Neuronal stem cell (in vitro differentiated cells): ENCODE results near the gene HOXC11.

Experiments used
- DNase-seq: peaks from one replicate; pipeline ENCODE4 v3.0.0-alpha.2; 2013; ENCODE audit warnings: low spot score
- H2AFZ ChIP-seq: one replicate; pipeline ENCODE4 v1.6.1; 2013; ENCODE audit warnings: mild to moderate bottlenecking, low read length, inconsistent platforms
- H2AK5ac ChIP-seq: 2 replicates; pipeline ENCODE4 v1.6.1; 2013; ENCODE audit warnings: low read depth, mild to moderate bottlenecking, inconsistent platforms, low read length, moderate library complexity, mixed read lengths
- H2BK120ac ChIP-seq: 2 replicates; pipeline ENCODE4 v1.6.1; 2013; ENCODE audit warnings: low read depth, mild to moderate bottlenecking, inconsistent platforms, low read length, moderate library complexity, mixed read lengths
- H2BK12ac ChIP-seq: one replicate; pipeline ENCODE4 v1.6.1; 2013; ENCODE audit warnings: low read length, inconsistent platforms
- H2BK15ac ChIP-seq: 2 replicates; pipeline ENCODE4 v1.6.1; 2013; ENCODE audit warnings: mild to moderate bottlenecking, low read length, inconsistent platforms, mixed read lengths
- H2BK5ac ChIP-seq: one replicate; pipeline ENCODE4 v1.6.1; 2013; ENCODE audit warnings: inconsistent platforms, mild to moderate bottlenecking, low read length, moderate library complexity
- H3K14ac ChIP-seq: one replicate; pipeline ENCODE4 v1.6.1; 2013; ENCODE audit warnings: low read length, inconsistent platforms
- H3K18ac ChIP-seq: 2 replicates; pipeline ENCODE4 v1.6.1; 2013; ENCODE audit warnings: low read length, inconsistent platforms
- H3K23ac ChIP-seq: 2 replicates; pipeline ENCODE4 v1.6.1; 2013; ENCODE audit warnings: low read depth, mild to moderate bottlenecking, mixed read lengths, low read length, inconsistent platforms; ENCODE audit not compliant: poor library complexity
- H3K27ac ChIP-seq: replicated peaks from 3 replicates; pipeline ENCODE4 v1.5.1; 2013; ENCODE audit warnings: low read length, inconsistent platforms
- H3K27me3 ChIP-seq, 3 experiments: 2 replicates each; pipeline ENCODE4 v1.6.1; 2013; ENCODE audit warnings: low read length in 3 of 3, mild to moderate bottlenecking in 2 of 3, inconsistent platforms in 1 of 3, low read depth in 1 of 3, mixed read lengths in 1 of 3, moderate library complexity in 1 of 3; ENCODE audit not compliant: control insufficient read depth in 3 of 3, insufficient read depth in 3 of 3
- H3K36me3 ChIP-seq, 2 donors: replicated peaks in 1 of 2; 2 replicates each; pipeline ENCODE4 v1.6.1; 2013; ENCODE audit warnings: low read length in 2 of 2; ENCODE audit not compliant: control insufficient read depth in 2 of 2, insufficient read depth in 2 of 2
- H3K4ac ChIP-seq: 2 replicates; pipeline ENCODE4 v1.6.1; 2013; ENCODE audit warnings: inconsistent platforms, mild to moderate bottlenecking, low read length, moderate library complexity
- H3K4me1 ChIP-seq, 2 donors: 1 replicate in 1 of 2; 2 replicates in 1 of 2; pipeline ENCODE4 v1.6.1; 2013; ENCODE audit warnings: low read length in 2 of 2, low read depth in 1 of 2; ENCODE audit not compliant: control insufficient read depth in 2 of 2, insufficient read depth in 1 of 2
- H3K4me2 ChIP-seq: one replicate; pipeline ENCODE4 v1.6.1; 2013; ENCODE audit warnings: mild to moderate bottlenecking, low read length, inconsistent platforms; ENCODE audit not compliant: insufficient read depth, poor library complexity, severe bottlenecking
- H3K4me3 ChIP-seq, 2 donors: 2 replicates each; pipeline ENCODE4 v1.5.1; 2013; ENCODE audit warnings: low read length in 2 of 2, mild to moderate bottlenecking in 2 of 2, inconsistent platforms in 1 of 2, moderate library complexity in 1 of 2
- H3K79me1 ChIP-seq: one replicate; pipeline ENCODE4 v1.6.1; 2013; ENCODE audit warnings: low read depth, mild to moderate bottlenecking, inconsistent platforms, low read length, moderate library complexity
- H3K9ac ChIP-seq: one replicate; pipeline ENCODE4 v1.6.1; 2013; ENCODE audit warnings: mild to moderate bottlenecking, low read depth, low read length, inconsistent platforms; ENCODE audit not compliant: poor library complexity
- H3K9me3 ChIP-seq, 2 donors: replicated peaks in 1 of 2; 2 replicates each; pipeline versions ENCODE3 to v1.6.1; 2013; ENCODE audit warnings: low read length in 2 of 2, mild to moderate bottlenecking in 2 of 2, inconsistent platforms in 1 of 2, low read depth in 1 of 2, mixed read lengths in 1 of 2, moderate library complexity in 1 of 2; ENCODE audit not compliant: control insufficient read depth in 2 of 2, insufficient read depth in 1 of 2
- H4K8ac ChIP-seq: one replicate; pipeline ENCODE4 v1.6.1; 2013; ENCODE audit warnings: low read depth, mild to moderate bottlenecking, inconsistent platforms, low read length, moderate library complexity
- H4K91ac ChIP-seq: one replicate; pipeline ENCODE4 v1.6.1; 2013; ENCODE audit warnings: low read length, low read depth, mild to moderate bottlenecking, inconsistent platforms; ENCODE audit not compliant: poor library complexity
- WGBS, 2 donors: extraction: QIAGEN DNeasy Blood & Tissue Kit; methylation state at CpG; one replicate each; pipeline ENCODE4 v1.1.7; 2013; ENCODE audit warnings: missing lambda C conversion rate in 2 of 2, mixed read lengths in 1 of 2; ENCODE audit not compliant: insufficient read length in 2 of 2, insufficient replicate concordance in 1 of 2; ENCODE audit errors: extremely low coverage in 2 of 2; 5-methylcytosine and 5-hydroxymethylcytosine counted together

Gene HOXC11

GRCh38 chr12:54012631-54013409, 39.9 kb downstream of the HOXC11 start:
- no peak overlapping the region for H2BK5ac ChIP-seq
- no peak overlapping the region for H4K91ac ChIP-seq
- H3K9ac ChIP-seq: no peak overlapping the region
- no peaks in the 10 kb centered on the region for H3K36me3 ChIP-seq
- H4K8ac ChIP-seq: no peak overlapping the region
- H2BK12ac ChIP-seq: no peak overlapping the region
- no peak overlapping the region for H3K4me2 ChIP-seq
- WGBS, 2 donors: no CpG with 5 or more reads among the region's 6 CpGs
- H2BK120ac ChIP-seq: no peak overlapping the region
- H3K14ac ChIP-seq: no peak overlapping the region
- no peak overlapping the region for H3K27ac ChIP-seq
- no peak for DNase-seq
- H3K79me1 ChIP-seq: peaks cover 2% of the 10 kb centered on the region
- peaks cover 0 to 1% of the 10 kb centered on the region in 2 donors for H3K9me3 ChIP-seq
- H2BK15ac ChIP-seq: no peak overlapping the region
- H2AFZ ChIP-seq: no peak overlapping the region
- peak overlapping the region in 1 of 2 donors; percentile 18 for H3K4me3 ChIP-seq
- no peak overlapping the region for H3K4ac ChIP-seq
- H3K4me1 ChIP-seq: no peaks in the 10 kb centered on the region
- H3K18ac ChIP-seq: no peak overlapping the region
- peaks cover 52 to 96% (median 94%) of the 10 kb centered on the region in 3 experiments for H3K27me3 ChIP-seq
- no peak overlapping the region for H2AK5ac ChIP-seq
- H3K23ac ChIP-seq: no peak overlapping the region

DNA sequence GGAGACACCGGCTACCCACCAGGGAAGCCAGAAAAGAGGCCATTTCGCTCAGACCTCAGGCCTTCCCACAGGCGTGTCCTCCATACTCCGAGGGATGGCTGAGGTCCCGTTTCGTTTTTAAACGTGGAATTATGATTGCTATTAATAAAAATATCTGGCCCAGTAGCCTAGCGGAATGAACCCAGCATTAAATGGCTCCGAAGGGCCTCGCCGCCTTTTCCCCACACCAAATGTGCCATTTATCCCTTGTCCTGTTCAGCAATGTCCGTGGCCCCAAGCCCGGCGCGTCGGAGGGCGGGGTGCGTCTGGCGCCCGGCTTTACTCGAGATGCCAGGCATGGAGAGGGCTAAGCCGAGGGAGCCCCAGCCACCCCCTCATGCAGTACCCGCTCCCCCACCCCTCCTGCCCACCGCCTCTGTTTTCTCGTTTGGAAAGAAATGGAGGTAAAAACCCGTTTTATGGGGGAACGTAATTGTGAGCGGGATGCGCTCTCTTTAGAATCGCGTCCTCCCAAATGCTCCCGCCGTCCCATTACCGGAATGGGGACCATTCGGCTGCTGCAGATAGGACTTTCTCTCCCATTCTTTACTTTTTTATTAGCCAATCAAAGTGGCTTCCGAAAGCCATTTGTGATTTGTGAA, 41.6 kb downstream of the HOXC11 start:
- H3K79me1 ChIP-seq: no peaks in the 10 kb centered on the region
- H3K27ac ChIP-seq: no peak overlapping the region

GRCh38 chr12:54015018-54015931, 42.3 kb downstream of the HOXC11 start:
- H3K9me3 ChIP-seq: peaks cover 0 to 5% of the 10 kb centered on the region in 2 donors
- no peak overlapping the region for H2BK15ac ChIP-seq
- no peak overlapping the region for H2BK12ac ChIP-seq
- no peak overlapping the region for H3K4ac ChIP-seq
- H2BK5ac ChIP-seq: no peak overlapping the region
- no peak overlapping the region for H3K18ac ChIP-seq
- peaks cover 0 to 6% of the 10 kb centered on the region in 2 donors for H3K4me1 ChIP-seq
- no peak overlapping the region for H2BK120ac ChIP-seq
- no peak overlapping the region for H3K23ac ChIP-seq
- no peak overlapping the region for H3K4me2 ChIP-seq
- H3K14ac ChIP-seq: no peak overlapping the region
- no peak overlapping the region for H4K91ac ChIP-seq
- DNase-seq: no peak
- no peaks in the 10 kb centered on the region for H3K79me1 ChIP-seq
- no peak overlapping the region for H3K9ac ChIP-seq
- WGBS, 2 donors: no CpG with 5 or more reads among the region's 23 CpGs
- no peaks in the 10 kb centered on the region for H3K36me3 ChIP-seq
- no peak overlapping the region for H2AFZ ChIP-seq
- no peak overlapping the region for H4K8ac ChIP-seq
- H3K27ac ChIP-seq: no peak overlapping the region
- no peak overlapping the region for H3K4me3 ChIP-seq
- no peak overlapping the region for H2AK5ac ChIP-seq
- H3K27me3 ChIP-seq: peaks cover 55 to 98% (median 95%) of the 10 kb centered on the region in 3 experiments

More for the DNA sequence above, 41.6 kb downstream of the HOXC11 start:
- peaks cover 0 to 1% of the 10 kb centered on the region in 2 donors for H3K9me3 ChIP-seq
- H2AK5ac ChIP-seq: no peak overlapping the region
- H2BK120ac ChIP-seq: no peak overlapping the region
- H3K4me2 ChIP-seq: no peak overlapping the region
- H2AFZ ChIP-seq: no peak overlapping the region
- no peak for DNase-seq
- no peak overlapping the region for H4K91ac ChIP-seq
- H3K4ac ChIP-seq: no peak overlapping the region
- H4K8ac ChIP-seq: no peak overlapping the region
- peaks cover 0 to 6% of the 10 kb centered on the region in 2 donors for H3K4me1 ChIP-seq
- H2BK15ac ChIP-seq: no peak overlapping the region
- no peak overlapping the region for H3K4me3 ChIP-seq
- no peak overlapping the region for H3K9ac ChIP-seq
- no peak overlapping the region for H3K18ac ChIP-seq
- no peak overlapping the region for H2BK12ac ChIP-seq
- peaks cover 53 to 98% (median 95%) of the 10 kb centered on the region in 3 experiments for H3K27me3 ChIP-seq
- H3K36me3 ChIP-seq: no peaks in the 10 kb centered on the region
- no peak overlapping the region for H3K14ac ChIP-seq
- no CpG with 5 or more reads among the region's 36 CpGs for WGBS, 2 donors
- H2BK5ac ChIP-seq: no peak overlapping the region
- no peak overlapping the region for H3K23ac ChIP-seq
